HepG2 (cell line): ENCODE data around the gene KIF6. TPM values are rescaled to one million over a fixed set of nuclear protein-coding genes. Genes with fewer than 3 reads are reported as not detected.

Source experiments
- ATAC-seq: fragments of 200-7000 bp; cut with Tn5 transposase; 3 replicates; pipeline ENCODE4 v1.9.1; 2020; ENCODE audit warnings: mild to moderate bottlenecking, moderate library complexity
- BruUV-seq: library from RNA; stranded (reverse); fragments of 400-500 nt; replicated peaks from 2 replicates; lab custom pipeline; 2021; lab: Mats Ljungman, UMichigan
- CTCF ChIA-PET: fragments of 300-600 bp; formaldehyde crosslinking; extraction: SDS; loops from one replicate; lab custom pipeline; 2021; ENCODE audit warnings: low total read pairs, inconsistent platforms, low intra/inter-chr PET ratio; lab: Yijun Ruan, JAX
- POLR2A ChIA-PET: fragments of 350-600 bp; sonication (Branson Sonifier 250); formaldehyde crosslinking; loops from one replicate; lab custom pipeline; 2020; ENCODE audit warnings: antibody characterized with exemption, inconsistent platforms; lab: Yijun Ruan, JAX
- DNase-seq: peaks from one replicate; pipeline ENCODE4 v3.0.0-alpha.2; 2015; ENCODE audit warnings: low spot score
- FAIRE-seq: peaks from 3 replicates; lab custom pipeline; 2011; peaks lifted over from hg19 to GRCh38; lab: Jason Lieb, UNC
- H2AFZ ChIP-seq: one replicate; pipeline ENCODE4 v1.6.1; 2011; ENCODE audit warnings: low read length, inconsistent platforms
- H3K27ac ChIP-seq: fragments of 300-600 bp; 3 replicates; pipeline ENCODE4 v1.8.0; 2011; ENCODE audit warnings: mixed run types, mild to moderate bottlenecking, mixed read lengths, low read length, inconsistent platforms; ENCODE audit not compliant: insufficient read depth; ENCODE audit errors: extremely low read length
- H3K27me3 ChIP-seq, 2 experiments: fragments of 200-600 bp in 1 of 2; 2 replicates in 1 of 2; 3 replicates in 1 of 2; pipeline versions ENCODE4 v1.6.0 to v1.8.0; 2011; ENCODE audit warnings: low read length in 2 of 2, mild to moderate bottlenecking in 2 of 2, moderate library complexity in 2 of 2, inconsistent platforms in 1 of 2; ENCODE audit not compliant: insufficient read depth in 2 of 2, control insufficient read depth in 1 of 2
- H3K36me3 ChIP-seq, 2 experiments: fragments of 200-600 bp in 1 of 2; replicated peaks in 1 of 2; 2 replicates in 1 of 2; 3 replicates in 1 of 2; pipeline versions ENCODE4 v1.5.1 to v1.8.0; 2011; ENCODE audit warnings: low read length in 2 of 2, inconsistent platforms in 1 of 2; ENCODE audit not compliant: insufficient read depth in 2 of 2, control insufficient read depth in 1 of 2
- H3K4me1 ChIP-seq: 2 replicates; pipeline ENCODE4 v1.5.1; 2012; ENCODE audit warnings: low read length, inconsistent platforms; ENCODE audit not compliant: insufficient read depth
- H3K4me2 ChIP-seq: 2 replicates; pipeline ENCODE4 v1.6.0; 2011; ENCODE audit warnings: low read depth, low read length, inconsistent platforms
- H3K4me3 ChIP-seq, 3 experiments: fragments of 200-600 bp in 1 of 3; sonication (generic), shearing (Covaris generic) in 1 of 3; replicated peaks in 1 of 3; 2 replicates each; pipeline ENCODE4 v1.5.1; 2011 to 2016; ENCODE audit warnings: low read length in 3 of 3, inconsistent platforms in 2 of 3, low read depth in 2 of 3, mild to moderate bottlenecking in 2 of 3, control low read depth in 1 of 3, mixed read lengths in 1 of 3; ENCODE audit not compliant: insufficient read depth in 1 of 3
- H3K79me2 ChIP-seq: one replicate; pipeline ENCODE4 v1.6.1; 2011; ENCODE audit warnings: low read length, inconsistent platforms; ENCODE audit not compliant: insufficient read depth
- H3K9ac ChIP-seq: 2 replicates; pipeline ENCODE4 v1.6.0; 2011; ENCODE audit warnings: mild to moderate bottlenecking, low read depth, low read length, inconsistent platforms; ENCODE audit not compliant: insufficient read depth
- H3K9me3 ChIP-seq: 2 replicates; pipeline ENCODE4 v1.5.1; 2012; ENCODE audit warnings: mild to moderate bottlenecking, low read length
- H4K20me1 ChIP-seq: 2 replicates; pipeline ENCODE4 v1.6.0; 2011; ENCODE audit warnings: inconsistent platforms, mild to moderate bottlenecking, low read length, moderate library complexity; ENCODE audit not compliant: insufficient read depth
- CREB1 ChIP-seq, 2 experiments: fragments of 450-650 bp in 1 of 2; IDR thresholded peaks; 2 replicates each; pipeline ENCODE4 v1.6.1; 2016 to 2017; ENCODE audit warnings: control low read depth in 1 of 2, mild to moderate bottlenecking in 1 of 2, missing compliant biosample characterization in 1 of 2, missing genetic modification characterization in 1 of 2
- KAT2B ChIP-seq: fragments of 150-350 bp; IDR thresholded peaks from 2 replicates; pipeline ENCODE4 v1.6.1; 2014; ENCODE audit warnings: low read depth, low read length, borderline replicate concordance
- LBX2 ChIP-seq: sonication (generic); formaldehyde crosslinking; IDR thresholded peaks from 2 replicates; pipeline ENCODE4 v1.5.0; 2020; ENCODE audit warnings: missing genetic modification reagents, mild to moderate bottlenecking, borderline replicate concordance
- NFIB ChIP-seq: sonication (generic); formaldehyde crosslinking; IDR thresholded peaks from 2 replicates; pipeline ENCODE4 v1.9.0; 2021; ENCODE audit warnings: missing genetic modification reagents, mild to moderate bottlenecking, borderline replicate concordance
- PRDM4 ChIP-seq: sonication (generic); formaldehyde crosslinking; IDR thresholded peaks from 2 replicates; pipeline ENCODE4 v1.9.0; 2021; ENCODE audit warnings: missing genetic modification reagents, borderline replicate concordance
- SMAD3 ChIP-seq: sonication (generic); formaldehyde crosslinking; IDR thresholded peaks from 2 replicates; pipeline ENCODE4 v1.4.0; 2020; ENCODE audit warnings: missing genetic modification reagents
- SRSF1 ChIP-seq: fragments of 200-400 bp; formaldehyde crosslinking; optimal IDR thresholded peaks from 2 replicates; pipeline ENCODE3; 2017; ENCODE audit warnings: mild to moderate bottlenecking, low read depth, low read length, moderate library complexity
- SRSF4 ChIP-seq: fragments of 200-400 bp; formaldehyde crosslinking; IDR thresholded peaks from one replicate; pipeline ENCODE4 v1.6.1; 2018; ENCODE audit warnings: mild to moderate bottlenecking, low read depth, low read length, moderate library complexity; ENCODE audit not compliant: poor library complexity, severe bottlenecking
- SSRP1 ChIP-seq: IDR thresholded peaks from 2 replicates; pipeline ENCODE4 v1.6.1; 2016; ENCODE audit warnings: control low read depth
- ZFP90 ChIP-seq: sonication (generic); formaldehyde crosslinking; IDR thresholded peaks from 2 replicates; pipeline ENCODE4 v1.8.0; 2022; ENCODE audit warnings: missing genetic modification reagents, mild to moderate bottlenecking, inconsistent platforms, borderline replicate concordance
- ZNF276 ChIP-seq: sonication (generic); formaldehyde crosslinking; IDR thresholded peaks from 2 replicates; pipeline ENCODE4 v1.4.0; 2020; ENCODE audit warnings: mild to moderate bottlenecking, low read depth, missing genetic modification reagents
- ZNF282 ChIP-seq: fragments of 450-650 bp; IDR thresholded peaks from 2 replicates; pipeline ENCODE4 v1.6.1; 2018; ENCODE audit not compliant: partially characterized antibody
- ZNF3 ChIP-seq: IDR thresholded peaks from 2 replicates; pipeline ENCODE4 v1.7.0; 2017; ENCODE audit warnings: inconsistent platforms
- ZNF703 ChIP-seq: sonication (generic); formaldehyde crosslinking; IDR thresholded peaks from 2 replicates; pipeline ENCODE4 v1.5.1; 2020; ENCODE audit warnings: missing genetic modification reagents, mild to moderate bottlenecking, moderate library complexity, borderline replicate concordance
- ZNF790 ChIP-seq: sonication (generic); formaldehyde crosslinking; IDR thresholded peaks from 2 replicates; pipeline ENCODE4 v1.8.0; 2022; ENCODE audit warnings: missing genetic modification reagents, mild to moderate bottlenecking, borderline replicate concordance
- WGBS: methylation state at CpG from one replicate; pipeline ENCODE4 v1.1.6; 2017; ENCODE audit warnings: low lambda C conversion rate; 5-methylcytosine and 5-hydroxymethylcytosine counted together
- in situ Hi-C: cut with HindIII; loops from 2 replicates; pipeline ENCODE4 v1.10.0; 2017; ENCODE audit warnings: low pct_unique_long_range_greater_than_20kb; ENCODE audit not compliant: extremely low pct_ligation_motif_present
- intact Hi-C: fragments of 100-400 bp; cut with micrococcal nuclease; formaldehyde crosslinking; loops from one replicate; pipeline ENCODE4 v1.10.0; 2022; ENCODE audit not compliant: unreplicated experiment
- polyA plus RNA-seq, 8 experiments: library from polyadenylated mRNA; depleted of rRNA in 3 of 8; stranded (reverse) in 7 of 8; unstranded in 1 of 8; fragments of >200 nt; fragmentation: Illumina TruSeq in 4 of 8; extraction: Trizol in 4 of 8; gene quantifications; 2 replicates each; pipeline versions ENCODE4 v1.2.1 to v1.2.3, GENCODE V29; 2011 to 2016; ENCODE audit warnings: low read depth in 4 of 8, missing spikeins in 1 of 8, mixed read lengths in 1 of 8; ENCODE audit not compliant: insufficient read depth in 1 of 8
- total RNA-seq, 5 experiments: library from RNA; depleted of rRNA; stranded (reverse); fragments of >200 nt; fragmentation: Illumina TruSeq; extraction: Trizol; gene quantifications; 2 replicates each; pipeline ENCODE4 v1.2.3, GENCODE V29; 2016; ENCODE audit warnings: low read depth in 1 of 5

The KIF6 gene
- total and polyA plus RNA-seq, 2 of the 13 experiments (the other 11 are each of a cell fraction or from before 2014, with no cell fraction given): 0.04 to 0.27 TPM

GRCh38 chr6:39449022-39449421 is 276.2 kb downstream of the KIF6 start (continued):
- TF ChIP-seq ZNF703 (CRISPR knock-in tag) (no peak), CREB1 (IDR thresholded peaks at IDR 0.05) (peak; percentile 77), CREB1 (CRISPR knock-in tag; IDR thresholded peaks at IDR 0.05) (no peak), NFIB (no peak), KAT2B (no peak), SRSF1 (no peak), ZNF282 (no peak)

GRCh38 chr6:39446909-39447308 is 278.3 kb downstream of the KIF6 start:
- no TSS peak for BruUV-seq
- in situ Hi-C loops: no loop called here

More at GRCh38 chr6:39446909-39447308, 278.3 kb downstream of the KIF6 start:
- ATAC-seq (no peak), FAIRE-seq (no peak), DNase-seq (no peak)
- Histone ChIP-seq H3K4me2 (no peak overlapping the region), H4K20me1 (no peaks in the 10 kb centered on the region), H3K9me3 (no peaks in the 10 kb centered on the region), H2AFZ (no peak overlapping the region), H3K79me2 (no peaks in the 10 kb centered on the region), H3K4me3 (no peak overlapping the region), H3K36me3 (no peaks in the 10 kb centered on the region), H3K4me1 (no peaks in the 10 kb centered on the region), H3K27ac (no peak overlapping the region), H3K9ac (no peak overlapping the region), H3K27me3 (no peaks in the 10 kb centered on the region)
- ChIA-PET POLR2A (no interaction called here), CTCF (no interaction called here)
- no peak for TF ChIP-seq SSRP1
- no peak for TF ChIP-seq PRDM4
- TF ChIP-seq ZNF276 (CRISPR knock-in tag): no peak
- no peak for TF ChIP-seq ZNF790 (CRISPR knock-in tag)
- TF ChIP-seq ZNF3: no peak
- no peak for TF ChIP-seq ZFP90 (CRISPR knock-in tag)
- no peak for TF ChIP-seq SRSF4
- TF ChIP-seq SMAD3 (CRISPR knock-in tag): no peak
- TF ChIP-seq LBX2 (CRISPR knock-in tag): no peak
- intact Hi-C loops: no loop called here
- WGBS: 5% methylated on average over 2 of the region's 2 CpGs
